RWPE2 (cell line): ENCODE measurements around the gene ABI2.

Experiments used
- ATAC-seq: fragments of 200-7000 bp; cut with Tn5 transposase; 3 replicates; pipeline ENCODE4 v1.9.1; 2021; ENCODE audit warnings: low read depth
- DNase-seq: peaks from one replicate; pipeline ENCODE4 v3.0.0-alpha.2; 2020; ENCODE audit warnings: low spot score
- H3K27ac ChIP-seq: fragments of 450-650 bp; 2 replicates; pipeline ENCODE4 v1.5.1; 2017; ENCODE audit warnings: mild to moderate bottlenecking; ENCODE audit not compliant: poor library complexity, severe bottlenecking
- H3K27me3 ChIP-seq: fragments of 250-450 bp; sonication (Bioruptor Pico); 2 replicates; pipeline ENCODE4 v1.5.1; 2021; ENCODE audit warnings: mild to moderate bottlenecking, moderate library complexity; ENCODE audit not compliant: insufficient read depth, poor library complexity, severe bottlenecking
- H3K36me3 ChIP-seq: fragments of 250-450 bp; sonication (Bioruptor Pico); 2 replicates; pipeline ENCODE4 v1.5.1; 2020; ENCODE audit warnings: low read depth, mild to moderate bottlenecking, moderate library complexity
- H3K4me1 ChIP-seq: fragments of 250-450 bp; sonication (Bioruptor Pico); 2 replicates; pipeline ENCODE4 v1.5.1; 2021; ENCODE audit warnings: mild to moderate bottlenecking, moderate library complexity; ENCODE audit not compliant: insufficient read depth, poor library complexity, severe bottlenecking
- H3K4me3 ChIP-seq: fragments of 250-450 bp; sonication (Bioruptor Pico); 2 replicates; pipeline ENCODE4 v1.5.1; 2021; ENCODE audit warnings: mild to moderate bottlenecking, moderate library complexity; ENCODE audit not compliant: severe bottlenecking
- H3K9me3 ChIP-seq: fragments of 250-450 bp; sonication (Bioruptor Pico); 2 replicates; pipeline ENCODE4 v1.5.1; 2021; ENCODE audit warnings: mild to moderate bottlenecking, moderate library complexity; ENCODE audit not compliant: severe bottlenecking
- CTCF ChIP-seq: fragments of 450-650 bp; IDR thresholded peaks from one replicate; pipeline ENCODE4 v1.5.1; 2017; ENCODE audit warnings: mild to moderate bottlenecking, moderate library complexity; ENCODE audit not compliant: poor library complexity, severe bottlenecking

The ABI2 gene

GRCh38 chr2:203432811-203433210 lies 104.6 kb downstream of the ABI2 start:
- no peak for TF ChIP-seq CTCF
- no peak overlapping the region for H3K4me3 ChIP-seq
- ATAC-seq (no peak), DNase-seq (no peak)
- no peaks in the 10 kb centered on the region for H3K27me3 ChIP-seq
- H3K36me3 ChIP-seq, result peaks cover 36% of the 10 kb centered on the region
- no peaks in the 10 kb centered on the region for H3K9me3 ChIP-seq
- no peak overlapping the region for H3K27ac ChIP-seq
- H3K4me1 ChIP-seq, result no peaks in the 10 kb centered on the region

- H3K27ac ChIP-seq, result no peak overlapping the region
- H3K36me3 ChIP-seq, result peaks cover 44% of the 10 kb centered on the region
- ATAC-seq, result no peak
Observed at GRCh38 chr2:203436496-203436895, 108.3 kb downstream of the ABI2 start.

GRCh38 chr2:203437511-203437910 lies 109.3 kb downstream of the ABI2 start:
- H3K4me1 ChIP-seq, result no peaks in the 10 kb centered on the region
- H3K27ac ChIP-seq, result no peak overlapping the region
- no peaks in the 10 kb centered on the region for H3K27me3 ChIP-seq
- H3K4me3 ChIP-seq, result no peak overlapping the region
- peaks cover 49% of the 10 kb centered on the region for H3K36me3 ChIP-seq
- no peak for TF ChIP-seq CTCF
- DNase-seq (no peak), ATAC-seq (no peak)
- H3K9me3 ChIP-seq, result no peaks in the 10 kb centered on the region

More at GRCh38 chr2:203436496-203436895, 108.3 kb downstream of the ABI2 start:
- Histone ChIP-seq H3K4me3 (no peak overlapping the region), H3K27me3 (no peaks in the 10 kb centered on the region), H3K4me1 (no peaks in the 10 kb centered on the region), H3K9me3 (no peaks in the 10 kb centered on the region)
- no peak for TF ChIP-seq CTCF
- no peak for DNase-seq

- H3K9me3 ChIP-seq, result no peaks in the 10 kb centered on the region
- DNase-seq (no peak), ATAC-seq (no peak)
- no peaks in the 10 kb centered on the region for H3K4me1 ChIP-seq
- H3K27ac ChIP-seq, result no peak overlapping the region
- H3K4me3 ChIP-seq, result no peak overlapping the region
- H3K36me3 ChIP-seq, result peaks cover 56% of the 10 kb centered on the region
- no peaks in the 10 kb centered on the region for H3K27me3 ChIP-seq
- no peak for TF ChIP-seq CTCF
Observed at GRCh38 chr2:203438528-203438927, 110.3 kb downstream of the ABI2 start.

- ATAC-seq (no peak), DNase-seq (no peak)
- Histone ChIP-seq H3K4me1 (no peaks in the 10 kb centered on the region), H3K9me3 (no peaks in the 10 kb centered on the region), H3K36me3 (peaks cover 58% of the 10 kb centered on the region), H3K27ac (no peak overlapping the region), H3K27me3 (no peaks in the 10 kb centered on the region), H3K4me3 (no peak overlapping the region)
- no peak for TF ChIP-seq CTCF
Observed at GRCh38 chr2:203440671-203441070, 112.5 kb downstream of the ABI2 start.
